Peyer's patch (tissue), 4 donors: Measurements from ENCODE around the gene ABHD6.
"Not testable (repeated sequence)": the region's sequence is repeated elsewhere in the genome, so short reads cannot be mapped to it uniquely, and the experiment has no call there.

Experiments used
- CTCF ChIP-seq, 6 experiments: fragments of 450-650 bp in 4 of 6; fragments of 200-600 bp in 2 of 6; sonication (generic) in 1 of 6; IDR thresholded peaks; one replicate each; pipeline ENCODE4 v1.5.1; 2017 to 2019; ENCODE audit warnings: antibody characterized with exemption in 6 of 6, mild to moderate bottlenecking in 3 of 6, moderate library complexity in 1 of 6
- POLR2A ChIP-seq, 2 donors: fragments of 450-650 bp; IDR thresholded peaks; one replicate each; pipeline ENCODE4 v1.5.1; 2017; ENCODE audit warnings: antibody characterized with exemption in 2 of 2, mild to moderate bottlenecking in 2 of 2, moderate library complexity in 2 of 2

- TF ChIP-seq CTCF, POLR2A (IDR thresholded peaks at IDR 0.05): not testable (repeated sequence)
These were observed 35.8 kb downstream of the ABHD6 start for GRCh38 chr3:58273362-58273761.
